GM18519 (cell line): ENCODE data around the gene PTGR2.
"Not testable (repeated sequence)": the region's sequence is repeated elsewhere in the genome, so short reads cannot be mapped to it uniquely, and the experiment has no call there.

Experiments used
- ATAC-seq: cut with Tn5 transposase; IDR thresholded peaks from one replicate; pipeline ENCODE4 v1.9.1; 2021; ENCODE audit warnings: mild to moderate bottlenecking, moderate library complexity; ENCODE audit not compliant: unreplicated experiment, low FRiP score

Gene PTGR2

DNA sequence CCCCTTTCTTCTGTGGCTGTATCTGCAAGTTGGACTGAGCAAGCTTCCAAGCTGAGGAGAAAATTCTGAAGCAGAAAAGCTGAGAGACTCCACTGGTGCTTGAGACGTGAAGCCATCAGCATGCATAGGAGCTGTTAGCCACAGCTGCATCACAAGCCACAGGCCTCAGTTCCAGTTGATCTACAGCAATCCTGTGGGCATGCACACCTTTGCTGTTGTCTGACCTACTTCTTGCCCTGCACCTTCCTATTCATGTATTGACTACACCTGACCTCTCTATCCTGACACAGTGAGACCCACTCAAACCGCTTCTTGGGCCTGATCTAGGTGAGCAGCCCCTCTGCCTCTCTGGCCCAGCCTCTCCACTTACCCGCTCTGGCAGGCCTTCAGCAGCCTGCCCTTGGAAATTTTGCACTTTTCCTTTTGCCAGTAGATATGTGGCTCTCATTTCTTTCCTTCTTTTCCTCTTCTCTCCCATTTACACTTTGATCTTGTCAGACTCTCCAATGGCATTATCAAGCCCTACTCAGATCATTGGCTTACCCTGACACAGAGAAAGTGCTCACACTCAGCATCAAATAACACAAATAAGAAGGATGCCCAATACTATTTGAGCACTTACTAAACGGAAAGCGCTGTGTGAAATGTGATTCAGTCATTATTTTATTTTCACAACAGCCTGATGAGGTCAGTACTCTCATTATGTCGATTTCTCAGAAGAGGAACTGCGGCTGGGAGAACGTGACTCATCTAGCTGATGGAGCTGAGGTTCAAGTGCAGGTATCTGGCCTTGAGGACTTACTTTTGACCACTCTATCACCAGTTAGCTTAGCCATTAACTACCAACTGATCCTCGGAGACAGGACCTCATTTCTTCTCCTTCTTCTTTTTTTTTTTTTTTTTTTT lies 21.9 kb upstream of the PTGR2 start:
- no peak for ATAC-seq

DNA sequence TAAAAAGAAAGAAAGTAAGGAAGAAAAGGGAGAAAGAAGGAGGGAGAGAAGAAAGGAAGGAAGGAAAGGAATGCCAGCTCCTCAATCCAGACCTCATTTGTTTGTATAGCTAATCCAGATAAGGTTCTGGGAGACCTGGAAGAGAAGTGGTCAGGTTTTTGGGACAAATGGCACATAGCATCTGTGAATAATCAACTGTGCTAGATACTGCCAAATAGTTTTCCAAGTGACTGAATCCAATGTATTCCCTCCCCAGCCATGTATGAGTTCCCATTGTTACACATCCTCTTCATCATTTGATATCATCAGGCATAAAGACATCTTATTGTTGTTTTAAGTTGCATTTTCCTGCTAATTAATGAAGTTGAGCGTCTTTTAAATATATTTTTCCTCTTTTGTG lies 18.6 kb upstream of the PTGR2 start:
- no peak for ATAC-seq

DNA sequence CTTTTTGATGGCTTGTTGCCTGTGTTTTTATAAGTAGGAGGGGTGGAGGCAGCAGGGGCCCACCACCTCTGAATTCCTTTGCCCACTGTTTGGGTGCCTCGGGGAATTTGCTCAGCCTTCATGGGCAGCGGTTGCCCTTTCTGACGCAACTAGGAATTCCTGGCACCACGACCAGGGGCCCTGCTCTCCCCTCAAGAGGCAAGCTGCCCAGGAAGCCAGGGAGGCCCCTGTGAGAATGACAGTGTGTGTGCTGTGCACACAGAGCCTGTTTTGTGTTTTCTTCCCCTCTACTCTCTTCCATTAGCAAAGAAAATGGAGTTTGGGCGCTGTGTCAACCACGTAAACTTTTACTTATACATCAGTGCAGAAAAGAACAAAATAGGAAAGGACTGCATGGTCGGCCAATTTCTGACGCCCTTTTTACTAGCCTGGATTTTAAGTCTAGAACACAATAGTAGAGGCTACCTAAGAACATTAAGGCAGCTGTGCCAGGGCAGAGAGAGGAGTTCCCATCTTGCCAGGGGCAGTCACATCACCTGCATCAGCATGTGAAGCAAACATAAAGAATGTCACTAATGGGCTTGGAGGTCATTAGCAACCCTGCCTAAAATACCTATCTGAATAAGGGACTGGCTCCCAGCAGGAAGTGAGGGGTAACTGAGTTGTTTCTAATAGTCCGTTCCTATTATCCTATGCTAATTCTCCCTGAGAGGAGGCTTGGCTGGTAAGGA lies 17.9 kb upstream of the PTGR2 start:
- ATAC-seq = no peak

DNA sequence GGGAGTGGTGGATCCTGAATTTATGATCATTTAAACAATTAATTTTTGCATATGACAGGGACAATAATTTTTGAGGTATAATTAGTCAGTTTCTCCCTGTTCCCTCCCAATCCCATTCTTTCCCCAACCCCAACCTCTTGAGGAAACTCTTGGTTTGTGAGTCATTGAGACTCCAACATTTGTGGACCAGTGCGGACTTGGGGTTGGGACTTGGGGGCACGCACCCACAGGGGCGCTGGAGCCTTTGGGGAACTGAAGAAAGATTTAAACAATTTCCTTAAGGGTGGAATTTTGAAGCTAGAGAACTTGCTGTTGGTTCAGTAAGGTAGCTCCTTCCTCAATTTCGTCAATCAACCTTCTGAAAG lies 17.4 kb upstream of the PTGR2 start:
- ATAC-seq = no peak

DNA sequence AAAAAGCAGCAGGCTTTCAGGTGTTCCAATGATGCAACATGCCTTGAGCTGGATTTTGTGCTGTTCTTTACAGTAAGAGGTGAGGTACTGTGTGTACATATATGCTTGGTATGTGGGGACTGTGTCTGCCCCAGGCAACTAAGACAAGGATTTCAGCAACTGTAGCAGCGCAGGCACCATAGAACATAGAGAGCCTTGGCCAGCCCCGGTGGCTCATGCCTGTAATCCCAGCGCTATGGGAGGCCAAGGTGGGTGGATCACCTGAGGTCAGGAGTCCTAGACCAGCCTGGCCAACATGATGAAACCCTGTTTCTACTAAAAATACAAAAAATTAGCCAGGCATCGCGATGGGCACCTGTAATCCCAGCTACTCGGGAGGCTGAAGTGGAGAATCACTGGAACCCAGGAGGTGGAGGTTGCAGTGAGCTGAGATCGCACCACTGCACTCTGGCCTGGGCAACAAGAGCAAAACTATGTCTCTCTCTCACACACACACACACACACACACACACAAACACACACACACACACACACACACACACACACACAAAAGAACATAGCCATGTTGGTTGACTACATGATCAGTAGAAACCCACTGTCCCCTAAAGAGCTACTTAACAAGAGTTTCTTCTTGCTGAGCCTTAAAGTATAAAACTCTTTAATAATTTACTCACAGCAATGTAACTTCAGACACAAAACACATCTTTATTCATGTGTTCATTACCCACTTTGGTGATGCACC lies 13.2 kb upstream of the PTGR2 start:
- ATAC-seq = not testable (repeated sequence)

- no peak for ATAC-seq
Observed at GRCh38 chr14:73842201-73842600, 9.4 kb upstream of the PTGR2 start.

GRCh38 chr14:73842851-73843250 lies 8.8 kb upstream of the PTGR2 start:
- ATAC-seq = no peak

- ATAC-seq = no peak
Observed at GRCh38 chr14:73843296-73843695, 8.3 kb upstream of the PTGR2 start.

- ATAC-seq = no peak
Observed at GRCh38 chr14:73846947-73847346, 4.7 kb upstream of the PTGR2 start.

DNA sequence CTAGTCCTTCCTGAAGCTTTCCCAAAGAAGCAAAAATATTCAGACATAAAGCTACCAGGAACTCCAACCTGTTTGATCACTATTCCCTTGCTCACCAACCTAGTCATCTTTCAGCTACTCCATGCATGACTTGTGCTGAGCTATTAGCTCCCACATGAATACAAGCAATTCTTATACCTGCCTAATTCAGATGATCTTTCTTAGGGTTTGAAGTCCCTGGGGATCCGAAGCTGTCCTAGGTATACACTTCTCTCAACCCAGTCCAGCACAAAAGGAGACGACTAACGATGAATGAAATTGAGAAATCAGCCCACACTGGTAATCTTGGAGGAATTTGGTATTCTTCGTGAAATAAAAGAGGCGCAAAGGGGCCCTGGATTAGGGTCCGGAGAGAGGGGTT lies 631 bp upstream of the PTGR2 start:
- ATAC-seq = no peak

GRCh38 chr14:73859145-73859544 lies 7.5 kb downstream of the PTGR2 start:
- no peak for ATAC-seq

- ATAC-seq = no peak
Observed at GRCh38 chr14:73861073-73861472, 9.4 kb downstream of the PTGR2 start.

- ATAC-seq = no peak
Observed at GRCh38 chr14:73862480-73862879, 10.8 kb downstream of the PTGR2 start.

- no peak for ATAC-seq
Observed at GRCh38 chr14:73863209-73863608, 11.6 kb downstream of the PTGR2 start.

- ATAC-seq = no peak
Observed at GRCh38 chr14:73865534-73866113, 14.0 kb downstream of the PTGR2 start.

DNA sequence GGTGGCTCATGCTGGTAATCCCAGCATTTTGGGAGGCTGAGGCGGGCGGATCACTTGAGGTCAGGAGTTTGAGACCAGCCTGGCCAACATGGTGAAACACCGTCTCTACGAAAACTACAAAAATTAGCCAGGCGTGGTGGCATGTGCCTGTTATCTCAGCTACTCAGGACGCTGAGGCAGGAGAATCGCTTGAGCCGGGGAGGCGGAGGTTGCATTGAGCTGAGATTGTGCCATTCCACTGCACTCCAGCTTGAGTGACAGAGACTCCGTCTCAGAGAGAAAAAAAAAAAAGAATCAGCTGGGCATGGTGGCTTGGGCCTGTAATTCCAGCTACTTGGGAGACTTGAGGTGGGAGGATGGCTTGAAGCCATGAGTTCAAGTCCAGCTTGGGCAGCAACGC lies 18.1 kb downstream of the PTGR2 start:
- ATAC-seq = not testable (repeated sequence)

- ATAC-seq = no peak
Observed at GRCh38 chr14:73870525-73871235, 19.0 kb downstream of the PTGR2 start.

DNA sequence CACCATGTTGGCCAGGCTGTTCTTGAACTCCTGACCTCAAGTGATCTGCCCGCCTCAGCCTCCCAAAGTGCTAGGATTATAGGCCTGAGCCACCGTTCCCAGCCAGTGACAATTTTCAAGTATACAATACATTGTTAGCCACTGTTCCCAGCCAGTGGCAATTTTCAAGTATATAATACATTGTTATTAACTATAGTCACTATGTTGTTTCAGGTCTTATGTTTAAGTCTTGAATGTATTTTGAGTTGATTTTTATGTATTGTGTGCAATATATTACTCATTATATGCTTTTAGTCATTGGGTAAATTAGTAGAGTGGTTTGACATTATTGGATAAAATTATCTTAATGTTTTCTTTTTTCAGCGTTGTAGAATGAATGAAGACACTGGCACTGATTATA lies 22.0 kb downstream of the PTGR2 start:
- no peak for ATAC-seq

DNA sequence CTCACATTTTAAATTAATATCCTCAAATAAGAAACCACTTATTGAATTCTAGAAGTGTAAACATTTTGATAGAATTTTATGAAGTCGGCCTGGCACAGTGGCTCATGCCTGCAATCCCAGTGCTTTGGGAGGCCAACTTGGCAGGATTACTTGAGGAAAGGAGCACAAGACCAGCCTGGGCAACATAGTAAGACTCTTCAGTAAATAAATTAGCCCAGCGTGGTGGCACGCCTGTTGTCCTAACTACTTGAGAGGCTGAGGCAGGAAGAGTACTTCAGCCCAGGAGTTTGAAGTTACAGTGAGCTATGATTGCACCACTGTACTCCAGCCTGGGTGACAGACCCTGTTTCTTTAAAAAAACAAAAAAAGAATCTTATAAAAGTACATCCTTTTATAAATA lies 26.2 kb downstream of the PTGR2 start:
- ATAC-seq = no peak

GRCh38 chr14:73878436-73878835 lies 26.8 kb downstream of the PTGR2 start:
- no peak for ATAC-seq
